ENCODE results near the gene NUBP1.
"Not testable (repeated sequence)": the region's sequence is repeated elsewhere in the genome, so short reads cannot be mapped to it uniquely, and the experiment has no call there.

Gene NUBP1

DNA sequence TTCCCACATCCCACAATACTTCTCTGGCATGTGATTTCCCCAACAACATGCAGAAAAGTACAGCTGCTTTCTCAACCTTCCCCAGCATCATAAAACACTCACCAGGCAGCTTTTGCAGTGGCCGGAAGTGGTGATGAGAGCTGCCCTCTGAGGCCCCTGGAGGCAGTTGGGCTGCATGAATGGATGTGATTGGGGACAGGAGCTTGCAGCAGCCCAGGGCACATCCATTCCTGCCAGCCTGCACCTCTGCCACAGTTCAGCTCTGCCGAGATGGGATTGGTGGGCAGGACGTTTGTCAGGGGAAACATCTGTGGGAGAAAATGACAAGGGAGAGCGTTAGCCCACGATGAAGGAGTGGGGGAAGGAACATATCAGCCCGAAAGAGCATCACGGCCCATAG lies 19.8 kb downstream of the NUBP1 start:
- H3K9me3 Mint-ChIP-seq, result no peaks in the 10 kb centered on the region

GRCh38 chr16:10765772-10766171 lies 22.1 kb downstream of the NUBP1 start:
- H3K27ac Mint-ChIP-seq, result peak overlapping the region; percentile 40
- no peaks in the 10 kb centered on the region for H3K9me3 Mint-ChIP-seq
- peaks cover 21% of the 10 kb centered on the region for H3K4me1 Mint-ChIP-seq
- H3K36me3 Mint-ChIP-seq (ENCODE audit: low read depth), result peaks cover 31% of the 10 kb centered on the region
- H3K4me3 Mint-ChIP-seq, result no peak overlapping the region
- DNase-seq, result peak; percentile 31
- no peaks in the 10 kb centered on the region for H3K27me3 Mint-ChIP-seq
- ATAC-seq, result peak; percentile 88

More for the DNA sequence above, 19.8 kb downstream of the NUBP1 start:
- no peak for DNase-seq
- no peak overlapping the region for H3K27ac Mint-ChIP-seq
- no peaks in the 10 kb centered on the region for H3K27me3 Mint-ChIP-seq
- H3K4me3 Mint-ChIP-seq, result no peak overlapping the region
- ATAC-seq, result no peak
- H3K4me1 Mint-ChIP-seq, result peaks cover 18% of the 10 kb centered on the region
- peaks cover 42% of the 10 kb centered on the region for H3K36me3 Mint-ChIP-seq (ENCODE audit: low read depth)

DNA sequence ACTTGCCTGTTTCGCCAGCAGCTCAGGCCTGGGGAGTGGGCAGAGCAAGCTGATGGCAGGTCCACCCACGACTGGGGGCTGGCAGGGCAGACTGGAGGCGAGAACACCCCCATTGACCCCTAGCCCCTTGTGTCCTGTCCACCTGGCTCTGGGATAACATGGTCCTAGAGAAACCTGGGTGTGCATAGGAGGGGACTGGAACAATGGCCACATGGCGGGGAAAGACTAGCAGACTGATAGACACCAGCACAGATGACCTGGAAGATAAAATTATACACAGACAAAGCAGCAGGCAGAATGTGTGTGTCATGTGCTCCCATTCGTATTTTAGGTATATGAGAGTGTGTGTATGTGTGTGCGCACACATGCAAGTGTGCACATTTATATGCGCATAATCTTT lies 23.5 kb downstream of the NUBP1 start:
- Mint-ChIP-seq H3K27ac (no peak overlapping the region), H3K9me3 (no peaks in the 10 kb centered on the region), H3K4me1 (peaks cover 25% of the 10 kb centered on the region), H3K36me3 (ENCODE audit: low read depth) (peaks cover 26% of the 10 kb centered on the region), H3K4me3 (no peak overlapping the region), H3K27me3 (no peaks in the 10 kb centered on the region)
- no peak for DNase-seq
- no peak for ATAC-seq

GRCh38 chr16:10769381-10769780 lies 25.7 kb downstream of the NUBP1 start:
- Mint-ChIP-seq H3K4me1 (peaks cover 24% of the 10 kb centered on the region), H3K36me3 (ENCODE audit: low read depth) (peaks cover 10% of the 10 kb centered on the region), H3K27ac (no peak overlapping the region), H3K4me3 (no peak overlapping the region), H3K27me3 (no peaks in the 10 kb centered on the region), H3K9me3 (no peaks in the 10 kb centered on the region)
- DNase-seq, result no peak
- ATAC-seq, result no peak

GRCh38 chr16:10770907-10771306 lies 27.3 kb downstream of the NUBP1 start:
- Mint-ChIP-seq H3K27ac (no peak overlapping the region), H3K27me3 (no peaks in the 10 kb centered on the region), H3K4me3 (no peak overlapping the region), H3K9me3 (no peaks in the 10 kb centered on the region), H3K4me1 (peaks cover 23% of the 10 kb centered on the region), H3K36me3 (ENCODE audit: low read depth) (peaks cover 9% of the 10 kb centered on the region)
- ATAC-seq (no peak), DNase-seq (no peak)

DNA sequence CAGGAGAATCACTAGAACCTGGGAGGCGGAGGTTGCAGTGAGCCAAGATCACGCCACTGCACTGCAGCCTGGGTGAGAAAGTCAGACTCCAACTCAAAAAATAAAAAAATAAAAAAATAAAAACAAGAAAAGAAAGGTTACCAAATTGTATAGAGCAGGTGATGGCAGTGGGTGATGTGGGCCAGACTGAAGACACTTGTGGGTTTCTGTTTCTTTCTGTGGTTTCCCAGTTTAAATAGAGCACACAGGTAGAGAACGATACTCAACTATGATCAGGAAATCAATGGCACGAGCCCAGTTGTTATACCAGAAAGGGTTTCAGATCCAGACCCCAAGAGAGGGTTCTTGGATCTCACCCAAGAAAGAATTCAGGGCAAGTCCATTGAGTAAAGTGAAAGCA lies 32.6 kb downstream of the NUBP1 start:
- DNase-seq (no peak), ATAC-seq (peak; percentile 61)
- Mint-ChIP-seq H3K4me1 (peaks cover 22% of the 10 kb centered on the region), H3K27me3 (peaks cover 2% of the 10 kb centered on the region), H3K27ac (no peak overlapping the region), H3K4me3 (no peak overlapping the region), H3K36me3 (ENCODE audit: low read depth) (no peaks in the 10 kb centered on the region), H3K9me3 (no peaks in the 10 kb centered on the region)

DNA sequence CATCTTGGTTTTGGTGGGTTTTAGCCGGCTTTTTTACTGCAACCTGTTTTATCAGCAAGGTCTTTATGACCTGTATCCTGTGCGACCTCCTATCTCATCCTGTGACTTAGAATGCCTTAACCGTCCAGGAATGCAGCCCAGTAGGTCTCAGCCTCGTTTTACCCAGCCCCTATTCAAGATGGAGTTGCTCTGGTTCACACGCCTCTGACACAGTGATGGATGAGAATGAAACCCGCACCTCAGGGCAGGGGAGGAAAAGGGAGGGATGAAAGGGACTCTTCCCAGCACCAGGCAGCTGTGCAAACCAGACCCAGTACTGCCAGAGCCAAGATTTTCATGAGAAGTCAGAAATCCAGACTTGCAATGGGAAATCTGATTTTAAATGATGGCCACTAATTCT lies 33.3 kb downstream of the NUBP1 start:
- H3K36me3 Mint-ChIP-seq (ENCODE audit: low read depth); H3K4me3 Mint-ChIP-seq; ATAC-seq; H3K9me3 Mint-ChIP-seq; H3K27me3 Mint-ChIP-seq; DNase-seq; H3K27ac Mint-ChIP-seq: not testable (repeated sequence)
- peaks cover 21% of the 10 kb centered on the region for H3K4me1 Mint-ChIP-seq

- ATAC-seq (no peak), DNase-seq (no peak)
- H3K9me3 Mint-ChIP-seq, result no peaks in the 10 kb centered on the region
- peaks cover 4% of the 10 kb centered on the region for H3K27me3 Mint-ChIP-seq
- no peak overlapping the region for H3K27ac Mint-ChIP-seq
- peaks cover 23% of the 10 kb centered on the region for H3K4me1 Mint-ChIP-seq
- H3K36me3 Mint-ChIP-seq (ENCODE audit: low read depth), result no peaks in the 10 kb centered on the region
- H3K4me3 Mint-ChIP-seq, result no peak overlapping the region
These were observed 33.7 kb downstream of the NUBP1 start for GRCh38 chr16:10777356-10777755.

DNA sequence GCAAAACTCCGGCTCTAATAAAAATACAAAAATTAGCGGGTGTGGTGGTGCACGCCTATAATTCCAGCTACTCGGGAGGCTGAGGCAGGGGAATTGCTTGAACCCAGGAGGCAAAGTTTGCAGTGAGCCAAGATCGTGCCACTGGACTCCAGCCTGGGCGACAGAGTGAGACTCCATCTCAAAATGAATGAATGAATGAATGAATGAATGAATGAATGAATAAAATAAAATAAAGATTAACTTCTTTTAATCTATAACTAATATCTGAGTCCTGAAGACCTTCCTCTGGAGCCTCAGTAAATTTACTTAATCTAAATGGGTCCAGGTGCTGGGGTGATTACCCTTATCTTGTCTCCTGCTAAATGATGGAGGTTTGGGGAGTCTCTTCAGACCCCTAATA lies 36.3 kb downstream of the NUBP1 start:
- ATAC-seq; H3K4me3 Mint-ChIP-seq; DNase-seq; H3K9me3 Mint-ChIP-seq; H3K36me3 Mint-ChIP-seq (ENCODE audit: low read depth); H3K27me3 Mint-ChIP-seq; H3K27ac Mint-ChIP-seq: not testable (repeated sequence)
- H3K4me1 Mint-ChIP-seq, result peaks cover 17% of the 10 kb centered on the region

GRCh38 chr16:10780628-10781027 lies 37.0 kb downstream of the NUBP1 start:
- peaks cover 12% of the 10 kb centered on the region for H3K4me1 Mint-ChIP-seq
- no peak overlapping the region for H3K27ac Mint-ChIP-seq
- H3K36me3 Mint-ChIP-seq (ENCODE audit: low read depth), result no peaks in the 10 kb centered on the region
- H3K9me3 Mint-ChIP-seq, result no peaks in the 10 kb centered on the region
- no peak overlapping the region for H3K4me3 Mint-ChIP-seq
- DNase-seq (no peak), ATAC-seq (no peak)
- peaks cover 4% of the 10 kb centered on the region for H3K27me3 Mint-ChIP-seq

GRCh38 chr16:10782628-10783027 lies 39.0 kb downstream of the NUBP1 start:
- Mint-ChIP-seq H3K36me3 (ENCODE audit: low read depth) (no peaks in the 10 kb centered on the region), H3K4me1 (peaks cover 7% of the 10 kb centered on the region), H3K9me3 (no peaks in the 10 kb centered on the region), H3K27me3 (peaks cover 2% of the 10 kb centered on the region), H3K27ac (no peak overlapping the region), H3K4me3 (no peak overlapping the region)
- no peak for ATAC-seq
- no peak for DNase-seq

GRCh38 chr16:10787304-10787703 lies 43.7 kb downstream of the NUBP1 start:
- Mint-ChIP-seq H3K27ac (no peak overlapping the region), H3K4me3 (no peak overlapping the region), H3K27me3 (no peaks in the 10 kb centered on the region), H3K36me3 (ENCODE audit: low read depth) (no peaks in the 10 kb centered on the region), H3K9me3 (no peaks in the 10 kb centered on the region), H3K4me1 (no peaks in the 10 kb centered on the region)
- no peak for DNase-seq
- no peak for ATAC-seq

DNA sequence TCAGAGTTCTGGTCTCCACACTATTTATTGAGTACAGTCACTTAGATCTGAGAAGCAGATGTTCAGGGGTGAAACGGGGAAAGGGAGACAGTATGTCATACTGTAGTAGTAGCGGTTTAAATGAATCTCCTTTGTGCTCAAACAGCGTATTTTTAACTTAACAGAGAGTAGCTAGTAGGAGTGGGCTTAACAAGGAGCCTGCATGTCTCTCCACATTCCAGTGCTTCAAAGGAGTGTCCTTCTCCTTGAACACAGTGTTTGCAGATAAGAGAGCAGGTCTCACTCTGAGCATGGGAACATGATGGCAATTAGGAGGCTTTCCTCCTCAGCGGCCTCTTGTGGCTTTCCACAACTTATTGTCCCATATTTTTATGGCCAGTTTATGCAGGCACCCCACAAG lies 45.0 kb downstream of the NUBP1 start:
- DNase-seq; H3K4me3 Mint-ChIP-seq; ATAC-seq; H3K27ac Mint-ChIP-seq; H3K4me1 Mint-ChIP-seq; H3K27me3 Mint-ChIP-seq; H3K36me3 Mint-ChIP-seq (ENCODE audit: low read depth); H3K9me3 Mint-ChIP-seq: not testable (repeated sequence)

GRCh38 chr16:10791048-10791447 lies 47.4 kb downstream of the NUBP1 start:
- Mint-ChIP-seq H3K4me3 (no peak overlapping the region), H3K27me3 (no peaks in the 10 kb centered on the region), H3K27ac (no peak overlapping the region), H3K4me1 (no peaks in the 10 kb centered on the region), H3K36me3 (ENCODE audit: low read depth) (no peaks in the 10 kb centered on the region), H3K9me3 (no peaks in the 10 kb centered on the region)
- no peak for ATAC-seq
- DNase-seq, result no peak

GRCh38 chr16:10799736-10800135 lies 56.1 kb downstream of the NUBP1 start:
- Mint-ChIP-seq H3K4me1 (peaks cover 3% of the 10 kb centered on the region), H3K36me3 (ENCODE audit: low read depth) (no peaks in the 10 kb centered on the region), H3K27me3 (no peaks in the 10 kb centered on the region), H3K9me3 (no peaks in the 10 kb centered on the region), H3K4me3 (no peak overlapping the region), H3K27ac (no peak overlapping the region)
- no peak for ATAC-seq
- DNase-seq, result no peak

DNA sequence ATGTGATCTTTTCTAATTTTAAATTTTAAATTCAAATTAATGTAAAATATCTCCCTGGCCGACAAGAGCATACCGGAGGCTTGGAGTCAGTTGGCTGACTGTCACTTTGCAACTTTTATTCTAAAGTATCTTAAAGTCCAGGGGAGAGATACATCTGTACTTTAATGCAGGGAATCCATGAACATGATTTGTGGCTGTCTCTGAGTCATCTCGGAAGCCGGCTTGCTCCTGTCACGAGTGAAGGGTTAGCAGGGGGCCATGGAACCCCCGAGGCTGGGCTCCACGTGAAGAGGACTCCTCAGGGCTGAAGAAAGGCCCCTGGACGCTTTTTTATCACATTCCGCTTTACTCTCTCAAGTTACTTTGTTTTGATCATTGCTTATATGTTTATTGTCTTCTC lies 61.7 kb downstream of the NUBP1 start:
- Mint-ChIP-seq H3K9me3 (no peaks in the 10 kb centered on the region), H3K27me3 (no peaks in the 10 kb centered on the region), H3K27ac (no peak overlapping the region), H3K4me3 (no peak overlapping the region), H3K4me1 (peaks cover 5% of the 10 kb centered on the region), H3K36me3 (ENCODE audit: low read depth) (no peaks in the 10 kb centered on the region)
- no peak for DNase-seq
- ATAC-seq, result no peak

Measured in activated naive CD8-positive, alpha-beta T cell treated with anti-CD3 and anti-CD28 coated beads, Interleukin-2, amount 50 U/mL, for 24 hours (primary cell).